ENCODE data around the gene AFAP1.

The AFAP1 gene

DNA sequence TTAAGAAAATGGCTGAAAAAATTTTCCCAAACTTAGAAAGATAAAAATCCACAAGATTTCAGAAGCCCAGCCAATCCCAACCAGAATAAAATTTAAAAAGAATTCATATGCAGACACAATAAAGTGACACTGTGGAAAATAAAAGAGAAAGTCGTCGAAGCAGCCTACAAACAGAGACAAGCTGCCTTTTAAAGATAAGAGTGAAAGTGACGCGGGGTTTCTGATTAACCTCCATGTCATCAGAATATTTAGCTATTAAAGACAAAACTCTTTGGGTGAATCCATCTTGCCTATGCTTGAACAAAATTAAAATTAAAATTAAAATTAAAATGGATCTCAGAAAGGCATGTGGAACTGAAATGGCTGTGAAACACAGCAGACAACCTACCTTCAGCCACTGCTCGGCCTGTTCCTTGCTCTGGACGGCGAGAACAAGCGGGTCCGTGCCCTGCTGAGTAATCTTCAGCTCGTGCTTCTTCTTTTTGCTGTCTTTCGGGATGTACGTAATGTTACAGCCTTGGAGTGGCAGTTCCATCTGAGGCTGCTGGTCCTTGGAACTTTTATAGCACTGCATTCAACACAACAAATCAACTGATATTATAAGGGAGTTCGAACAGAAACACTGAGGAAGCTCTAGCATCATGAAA, 101.4 kb downstream of the AFAP1 start:
- no peak for DNase-seq

DNA sequence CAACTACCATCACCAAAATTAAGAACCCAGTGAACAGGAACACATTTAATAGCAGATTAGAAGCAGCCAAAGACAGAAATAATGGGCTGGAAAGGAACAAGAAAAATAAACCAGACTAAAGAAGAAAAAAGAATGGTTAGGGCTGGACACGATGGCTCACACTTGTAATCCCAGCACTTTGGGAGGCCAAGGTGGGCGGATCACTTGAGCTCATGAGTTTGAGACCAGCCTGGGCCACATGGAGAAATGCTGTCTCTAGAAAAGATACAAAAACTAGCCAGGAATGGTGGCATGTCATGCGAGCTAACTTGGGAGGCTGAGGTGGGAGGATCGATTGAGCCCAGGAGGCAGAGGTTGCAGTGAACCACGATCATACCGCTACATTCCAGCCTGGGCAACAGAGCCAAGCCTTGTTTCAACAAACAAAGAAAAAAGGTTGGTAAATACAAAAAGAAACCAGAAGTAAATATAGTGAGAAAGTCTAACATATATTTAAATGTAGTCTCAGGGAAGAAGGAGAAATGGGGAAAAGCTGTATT, 102.0 kb downstream of the AFAP1 start:
- no peak for DNase-seq

DNA sequence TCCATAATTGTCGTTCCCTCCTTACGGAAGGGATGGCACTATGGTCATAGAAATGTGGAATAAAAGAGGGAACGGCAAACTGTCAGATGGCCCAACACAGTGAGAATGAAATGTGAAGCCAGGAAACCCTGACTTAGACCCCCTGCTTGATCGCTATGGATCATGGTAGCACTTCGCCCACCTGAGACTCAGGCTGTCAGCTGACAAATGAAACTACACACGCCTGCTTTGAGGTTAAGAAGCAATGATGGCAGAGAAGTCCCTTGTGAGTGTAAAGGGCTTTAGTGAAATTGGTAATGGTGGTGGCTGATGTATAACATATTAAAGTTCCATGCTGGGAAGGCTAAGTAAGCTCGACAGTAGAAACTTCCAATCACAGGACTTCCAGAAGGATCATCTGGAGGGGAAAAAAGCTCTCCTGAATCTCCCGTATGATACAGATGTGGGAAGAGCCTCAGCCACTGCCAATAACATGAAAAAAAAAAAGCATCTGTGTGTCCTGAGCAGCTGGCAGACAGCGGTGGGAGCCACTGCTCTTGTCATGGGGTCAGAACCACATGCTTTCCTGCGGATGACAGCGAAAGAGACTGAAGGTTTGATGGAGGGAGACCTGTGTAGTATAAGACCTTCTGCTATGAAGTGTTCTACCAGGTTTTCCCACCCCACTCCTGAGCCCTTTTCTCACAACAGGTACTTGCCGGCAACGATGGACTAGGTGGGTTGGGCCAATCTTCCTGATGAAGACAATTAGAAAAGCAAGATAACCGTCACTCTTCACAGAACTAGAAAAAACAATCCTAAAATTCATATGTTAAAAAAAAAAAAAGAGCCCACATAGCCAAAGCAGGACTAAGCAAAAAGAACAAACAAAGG, 107.6 kb downstream of the AFAP1 start:
- no peak for DNase-seq

DNA sequence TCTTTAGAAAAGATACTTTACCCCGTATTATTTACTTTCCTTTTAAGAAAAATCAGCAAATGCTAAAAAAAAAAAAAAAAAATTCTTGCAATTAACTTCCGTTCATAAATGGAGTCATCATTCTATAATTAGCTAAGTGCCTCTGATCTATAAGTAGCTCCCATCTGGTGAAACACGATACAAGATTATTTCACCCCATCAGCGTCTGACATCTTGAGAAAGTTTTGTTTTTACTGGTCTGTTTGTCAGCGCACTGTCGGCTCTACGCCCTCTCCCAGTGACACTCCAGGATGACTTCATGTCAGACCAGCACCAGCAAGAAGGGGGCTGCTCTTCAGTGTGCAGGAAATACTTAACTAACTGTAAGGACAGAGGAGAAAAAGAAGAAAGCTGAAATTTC, 108.3 kb downstream of the AFAP1 start:
- peak; percentile 19 to 70 for DNase-seq

DNA sequence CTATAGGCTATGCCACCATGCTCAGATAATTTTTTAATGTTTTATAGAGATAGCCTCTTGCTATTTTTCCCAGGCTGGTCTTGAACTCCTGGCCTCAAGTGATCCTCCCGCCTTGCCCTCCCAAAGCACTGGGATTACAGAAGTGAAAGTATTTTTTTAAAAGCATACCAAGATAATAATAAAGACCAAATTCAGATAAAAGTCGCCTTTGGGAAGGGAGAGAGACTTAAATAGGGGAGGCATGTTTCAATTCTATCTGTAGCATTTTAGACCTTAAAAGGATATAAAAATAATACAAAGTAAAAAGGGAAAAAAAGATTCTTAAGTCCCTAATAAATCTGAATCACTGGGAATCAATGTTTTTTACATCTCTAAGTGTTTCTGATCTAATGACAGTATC, 108.9 kb downstream of the AFAP1 start:
- no peak for DNase-seq

DNA sequence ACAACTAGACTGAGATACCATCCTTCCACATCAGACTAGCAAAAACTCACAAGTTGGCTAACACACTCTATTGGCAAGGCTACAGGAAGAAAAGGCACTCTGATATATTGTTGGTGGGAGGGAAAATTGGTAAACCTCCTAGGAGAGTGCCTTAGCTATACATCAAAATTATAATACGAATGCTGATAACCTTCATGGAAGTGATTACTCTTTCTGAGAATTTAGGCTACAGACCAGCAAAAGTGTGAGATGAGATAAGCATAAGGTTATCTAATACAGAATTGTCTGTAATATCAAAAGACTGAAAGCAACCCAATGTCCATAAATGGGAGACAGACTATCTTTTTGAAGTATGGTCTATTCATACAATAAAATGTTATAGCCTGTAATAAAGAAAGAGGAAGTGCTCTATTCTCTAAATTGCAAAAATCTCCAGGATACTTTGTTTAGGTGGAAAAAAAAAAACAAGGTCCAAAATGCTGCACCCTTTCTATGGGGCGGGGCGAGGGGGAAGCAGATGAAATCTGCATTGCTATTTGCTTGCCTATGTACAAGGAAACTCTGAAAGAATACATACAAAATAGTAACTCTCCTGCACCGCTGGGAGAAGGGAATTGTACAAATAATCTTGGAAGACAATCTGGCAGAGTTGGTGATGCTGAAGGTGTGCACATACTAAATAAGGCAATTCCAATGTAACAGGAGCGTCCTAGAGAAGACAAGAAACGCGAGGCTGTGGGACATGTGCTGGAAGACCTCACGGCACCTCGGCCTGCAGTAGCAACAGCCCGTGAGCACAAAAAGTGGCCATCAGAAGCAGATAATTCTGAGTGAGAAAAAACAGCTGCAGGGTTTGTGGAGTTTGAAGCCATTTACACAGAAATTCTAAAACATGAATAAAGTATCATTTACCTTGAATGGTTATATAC, 109.7 kb downstream of the AFAP1 start:
- no peak for DNase-seq

DNA sequence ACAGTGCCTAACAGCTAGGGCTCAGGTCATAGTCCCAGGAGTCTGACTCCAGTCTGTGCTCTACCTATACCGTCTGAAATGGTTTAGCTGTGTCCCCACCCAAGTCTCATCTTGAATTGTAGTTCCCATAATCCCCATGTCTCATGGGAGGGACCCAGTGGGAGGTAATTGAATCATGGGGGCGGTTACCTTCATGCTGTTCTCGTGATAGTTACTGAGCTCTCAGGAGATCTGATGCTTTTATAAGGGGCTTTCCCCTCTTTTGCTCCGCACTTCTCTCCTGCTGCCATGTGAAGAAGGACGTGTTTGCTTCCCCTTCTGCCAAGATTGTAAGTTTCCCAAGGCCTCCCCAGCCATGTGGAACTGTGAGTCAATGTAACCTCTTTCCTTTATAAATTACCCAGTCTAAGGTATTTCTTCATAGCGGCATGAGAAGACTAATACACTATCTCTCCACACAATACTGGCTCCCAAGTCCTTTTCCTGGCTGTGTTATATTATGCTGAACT, 110.8 kb downstream of the AFAP1 start:
- peak in 1 of 2 donors; percentile 38 for DNase-seq

DNA sequence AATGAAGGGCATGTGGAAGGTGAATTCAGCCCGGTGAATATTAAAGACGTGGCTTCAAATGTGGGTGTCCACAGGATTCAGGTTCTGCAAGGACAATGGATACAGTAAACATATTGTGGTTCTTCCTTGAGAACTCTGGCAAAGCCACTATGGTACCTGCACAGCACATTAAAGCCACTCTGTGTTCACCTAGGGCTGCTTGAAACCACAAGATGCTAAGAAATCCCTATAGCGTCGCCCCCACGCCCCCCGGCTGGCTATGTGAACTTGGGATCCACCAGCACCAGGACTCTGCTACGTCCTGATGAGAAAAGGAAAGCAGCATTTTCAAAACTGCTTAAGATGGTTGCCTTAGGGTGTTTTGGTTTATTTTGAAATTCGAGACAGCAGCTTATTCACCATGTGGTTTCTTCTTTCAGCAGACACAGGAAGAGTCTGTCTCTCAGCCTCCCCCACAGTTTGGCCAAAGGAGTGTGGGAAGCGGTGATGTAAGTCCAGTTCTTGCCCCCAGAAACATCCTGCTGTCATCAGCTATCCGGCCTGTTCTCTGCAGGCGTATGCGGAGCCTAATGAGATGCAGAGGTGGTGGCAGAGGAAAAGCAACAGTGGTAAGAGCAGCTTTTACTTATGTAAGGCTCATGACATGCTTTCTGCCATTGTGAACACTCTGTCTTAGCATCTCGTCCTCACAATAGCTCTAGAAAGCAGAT, 111.5 kb downstream of the AFAP1 start:
- peak; percentile 67 to 78 for DNase-seq

DNA sequence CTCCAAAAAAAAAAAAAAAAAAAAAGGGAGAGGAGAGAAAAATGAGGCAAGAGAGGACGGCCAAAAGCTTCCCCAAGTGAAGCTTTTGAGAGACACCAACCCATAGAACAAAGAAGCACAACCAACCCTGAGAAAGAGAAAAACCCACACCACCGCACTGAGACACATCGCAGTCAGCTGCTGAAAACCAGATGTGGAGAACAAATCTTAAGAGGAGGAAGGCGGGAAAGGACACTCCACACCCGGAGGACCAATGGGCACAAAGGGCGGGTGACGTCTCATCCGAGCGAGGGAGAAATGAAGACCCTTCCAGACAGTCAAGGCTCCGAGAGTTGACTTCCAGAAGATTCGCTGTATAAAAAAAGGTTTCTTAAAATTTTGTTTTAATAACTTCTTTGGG, 112.1 kb downstream of the AFAP1 start:
- no peak for DNase-seq

DNA sequence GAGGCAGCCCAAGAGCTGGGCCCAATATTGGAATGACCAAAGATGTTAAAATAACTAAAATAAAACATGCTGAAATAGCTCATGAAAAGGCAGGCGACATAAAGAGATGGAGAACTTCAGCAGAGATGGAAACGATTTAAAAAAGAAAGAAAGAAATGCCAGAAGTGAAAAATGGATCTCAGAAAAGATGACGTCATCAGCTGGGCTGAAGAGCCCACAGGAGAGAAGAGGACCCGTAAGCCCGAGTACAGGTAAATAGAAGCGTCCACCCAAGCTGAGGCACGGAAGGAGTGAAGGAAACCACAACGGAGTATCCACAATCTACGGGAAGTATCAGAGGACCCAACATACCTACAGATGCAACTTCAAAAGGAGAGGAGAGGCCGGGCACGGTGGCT, 112.8 kb downstream of the AFAP1 start:
- no peak for DNase-seq

DNA sequence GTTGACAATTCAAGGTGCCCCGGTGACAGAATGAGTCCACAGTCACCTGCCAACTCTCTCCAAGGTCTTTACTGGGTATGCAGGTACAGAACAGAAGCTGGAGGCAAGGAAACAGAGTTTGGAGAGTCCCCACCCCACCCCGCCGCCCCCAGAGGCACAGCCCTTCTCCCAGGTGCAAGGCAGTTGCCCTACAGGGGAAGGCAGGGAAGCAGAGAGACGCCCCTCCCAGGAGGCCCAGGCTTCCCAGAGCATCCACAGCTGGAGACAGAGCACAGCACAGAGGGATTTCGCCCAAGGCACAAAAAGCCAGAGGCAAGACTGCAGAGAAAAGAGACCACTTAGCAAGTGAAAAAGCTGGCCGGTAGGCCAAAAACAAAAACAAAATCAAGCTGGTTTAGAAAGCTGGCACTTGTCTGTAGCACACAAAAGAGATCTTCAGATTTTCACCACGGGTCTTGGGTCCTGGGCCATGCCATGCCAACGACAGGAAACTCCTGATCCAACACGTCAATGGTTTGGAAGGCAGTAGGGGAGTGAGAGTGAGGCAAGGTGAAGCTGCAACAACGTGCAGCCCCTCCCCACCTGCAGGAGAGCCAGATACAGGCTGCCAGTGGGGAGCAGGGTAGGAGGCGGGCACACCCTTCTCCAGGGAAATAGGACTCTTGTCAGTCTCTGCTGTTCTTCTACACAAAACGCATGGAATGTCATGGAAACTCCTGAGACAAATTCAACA, 113.3 kb downstream of the AFAP1 start:
- DNase-seq, result no peak

DNA sequence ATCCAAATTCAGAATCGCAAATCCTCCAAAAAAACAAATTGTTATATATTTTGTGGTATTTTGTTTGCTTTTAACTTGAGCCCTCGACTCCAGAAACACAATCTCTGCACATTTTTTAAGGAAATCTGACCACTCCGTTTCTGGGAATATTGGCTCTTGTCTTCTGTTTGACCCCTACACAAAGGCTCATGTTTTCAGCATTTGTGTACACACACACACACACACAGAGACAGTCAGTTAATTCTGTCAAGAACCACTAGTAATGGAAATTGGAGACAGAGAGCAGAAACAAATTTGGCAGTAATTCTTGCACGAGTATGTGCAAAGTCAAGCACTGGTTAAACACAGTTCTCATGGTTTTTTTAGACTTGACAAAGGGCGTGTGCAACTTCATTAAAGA, 115.4 kb downstream of the AFAP1 start:
- DNase-seq, result no peak

DNA sequence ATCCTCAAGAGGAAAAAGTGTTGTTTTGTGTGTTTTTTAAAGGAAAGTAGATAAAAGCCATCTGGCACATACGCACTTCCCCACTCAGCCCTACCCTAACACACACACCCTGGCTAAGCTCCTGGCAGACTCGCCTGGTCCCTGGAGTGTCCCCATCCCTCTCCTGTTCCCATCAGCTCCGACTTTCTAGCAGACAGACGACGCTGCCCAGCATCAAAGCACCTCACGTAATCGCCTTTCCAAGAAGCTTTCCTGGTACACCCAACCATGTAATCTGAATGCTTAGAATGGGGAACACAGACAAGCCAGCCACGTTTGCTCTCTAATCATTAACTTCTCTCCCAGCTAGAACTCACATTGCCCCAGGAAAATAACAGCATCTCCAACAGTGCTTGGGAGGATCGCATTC, 116.2 kb downstream of the AFAP1 start:
- no peak for DNase-seq

DNA sequence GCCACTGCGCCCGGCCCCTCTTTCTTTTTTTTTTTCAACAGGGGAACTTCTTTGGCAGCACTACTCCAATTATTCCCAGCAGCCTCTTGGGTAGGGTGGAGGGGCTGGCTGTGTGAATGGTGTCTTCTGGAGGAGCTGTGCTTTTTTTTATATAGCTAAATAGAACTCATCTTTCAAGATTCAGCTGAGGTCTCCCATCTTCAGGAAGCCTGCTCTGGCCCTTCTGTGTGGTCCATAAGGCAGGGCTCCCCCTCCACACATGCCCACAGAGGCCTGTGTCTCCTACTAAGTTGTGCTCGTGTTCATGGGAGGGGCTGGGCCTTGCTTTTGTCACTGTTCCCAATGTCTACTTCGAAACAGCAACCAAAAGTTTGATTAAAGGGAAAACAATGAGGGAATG, 116.8 kb downstream of the AFAP1 start:
- DNase-seq, result no peak

DNA sequence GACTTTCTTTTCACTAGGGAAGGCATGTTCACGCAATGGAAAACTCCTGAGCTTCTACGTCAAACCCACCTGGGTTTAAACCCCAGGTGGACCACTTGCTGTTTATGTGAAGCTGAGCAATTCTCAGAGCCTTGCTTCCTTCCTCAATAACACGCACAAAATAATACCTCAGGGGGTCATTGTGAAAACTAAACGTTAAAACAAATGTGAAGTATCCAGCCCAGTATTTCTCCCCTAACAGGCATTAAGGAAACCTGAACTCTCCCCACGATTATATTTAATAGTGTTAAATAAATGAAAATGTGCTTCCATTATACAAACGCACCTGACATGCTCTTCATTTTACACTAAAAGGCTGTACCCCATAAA, 117.5 kb downstream of the AFAP1 start:
- no peak for DNase-seq

DNA sequence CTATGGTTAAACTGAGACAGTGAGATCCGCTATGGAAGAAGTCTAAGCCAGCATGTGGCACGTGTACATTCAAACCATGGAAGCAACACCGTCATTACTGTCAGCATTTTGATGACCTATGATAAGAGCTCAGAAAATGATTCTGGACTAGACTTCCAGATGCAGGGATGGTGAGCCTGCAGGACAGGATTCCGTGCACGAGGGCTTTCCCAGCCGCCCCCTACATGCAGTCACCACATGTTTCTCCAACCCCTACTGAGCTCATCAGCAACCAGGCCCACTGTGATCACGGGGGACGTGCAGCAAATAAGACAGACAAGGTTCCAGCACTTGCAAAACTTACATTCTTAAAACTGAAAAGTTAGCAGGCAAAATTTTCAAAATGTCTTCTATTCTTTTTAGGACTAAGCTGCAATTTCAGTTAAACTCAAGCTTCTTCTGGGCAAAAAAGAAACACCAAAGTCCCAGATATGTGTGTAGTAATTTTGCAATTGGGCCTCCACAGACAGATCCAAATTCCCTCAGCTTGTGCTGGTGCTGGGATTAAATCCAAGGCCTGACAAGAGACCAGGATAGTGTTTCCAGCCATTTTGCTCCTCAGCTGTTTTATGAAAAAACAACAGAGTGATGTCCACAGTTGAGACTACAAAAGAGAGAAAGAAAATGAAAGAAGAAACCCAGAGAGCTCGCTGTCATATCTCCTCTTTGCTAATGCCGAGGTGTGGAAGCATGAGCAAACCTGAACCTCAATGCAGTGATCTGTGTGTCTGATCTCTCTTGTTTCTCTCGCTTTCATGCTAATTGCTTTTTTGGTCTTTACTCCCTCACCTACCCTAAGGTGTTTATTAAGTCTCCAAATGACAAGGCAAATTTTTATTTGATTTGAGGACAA, 118.2 kb downstream of the AFAP1 start:
- no peak for DNase-seq

DNA sequence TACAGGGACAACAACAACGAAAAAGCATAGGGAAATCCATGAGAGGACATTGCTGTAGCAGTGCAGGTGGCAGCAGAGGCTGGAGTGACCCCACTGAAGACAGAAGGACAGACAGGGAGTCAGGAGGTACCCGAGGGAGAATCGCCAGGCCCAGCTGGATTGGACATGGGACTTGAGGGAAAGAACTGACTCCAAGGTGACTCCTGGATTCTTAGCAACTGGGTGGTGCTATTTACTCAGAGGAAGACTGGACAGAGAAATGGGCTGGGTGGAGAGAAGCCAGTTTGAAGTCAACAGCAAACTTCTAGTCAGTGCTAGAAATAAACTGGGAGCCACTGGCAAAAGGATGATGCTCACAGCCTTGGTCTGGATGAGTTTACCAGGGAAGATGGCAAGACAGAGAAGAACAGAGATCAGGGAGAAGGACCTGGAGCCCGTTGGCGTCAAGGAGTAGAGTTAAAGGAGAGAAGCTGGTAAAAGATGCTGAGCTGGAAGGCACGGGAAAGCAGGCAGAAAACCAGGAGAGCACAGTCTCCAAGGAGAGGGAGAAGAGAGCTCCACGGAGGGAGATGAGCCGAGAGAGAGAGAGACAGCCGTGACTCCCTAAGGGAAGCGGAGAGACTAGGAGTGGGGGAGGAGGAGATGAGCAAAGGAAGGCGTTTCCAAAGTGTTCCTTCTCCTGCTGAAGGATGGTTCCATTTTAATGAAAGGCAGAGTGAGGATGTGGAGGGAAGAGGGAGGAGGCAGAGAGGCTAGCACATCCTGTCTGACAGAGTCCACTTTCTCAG, 119.4 kb downstream of the AFAP1 start:
- no peak for DNase-seq

DNA sequence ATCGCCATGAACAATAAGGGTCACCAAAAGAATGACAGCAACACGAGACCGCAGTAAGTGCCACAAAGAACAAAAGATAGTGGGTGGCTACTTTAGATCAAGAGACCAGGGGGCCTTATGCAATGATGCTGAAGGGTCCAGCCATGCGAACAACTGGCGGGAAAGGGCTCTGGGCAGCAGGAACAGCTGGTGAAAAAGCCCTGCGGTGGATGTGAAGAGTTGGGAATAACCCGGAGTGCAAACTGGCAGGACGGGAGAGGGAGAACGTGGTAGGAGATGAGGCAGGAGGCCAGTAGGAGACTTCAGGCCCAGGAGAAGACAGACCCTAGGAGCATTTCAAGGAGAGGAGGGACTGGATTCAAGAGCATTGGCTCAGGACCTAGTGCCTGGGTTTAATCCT, 120.2 kb downstream of the AFAP1 start:
- DNase-seq, result no peak

DNA sequence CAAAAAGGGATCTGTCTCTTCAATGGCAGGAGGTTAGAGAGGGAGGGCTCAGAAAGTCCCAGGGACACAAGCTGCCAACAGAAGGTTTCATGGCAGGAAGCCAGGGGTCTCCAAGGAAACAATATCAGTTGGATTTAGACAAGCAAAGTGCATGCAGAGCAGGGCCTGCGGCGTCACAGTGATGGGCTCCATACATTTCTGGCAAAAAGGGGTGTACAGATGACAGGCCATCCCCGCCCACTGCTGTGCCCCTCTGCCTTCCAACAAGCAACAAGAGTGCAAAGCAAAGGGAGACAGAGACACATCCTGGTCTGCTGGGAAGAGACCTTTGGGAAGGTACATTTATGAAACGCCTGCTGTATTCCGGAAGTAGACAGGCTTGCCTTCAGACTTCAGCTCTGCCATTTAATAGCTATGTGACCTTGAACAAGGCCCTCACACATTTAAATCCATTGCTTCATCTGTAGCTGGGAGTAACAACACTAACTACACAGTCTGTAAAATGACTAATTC, 121.2 kb downstream of the AFAP1 start:
- DNase-seq, result no peak

Data from CD4-positive, alpha-beta T cell treated with Interleukin-1 beta for 1 hour (primary cell).